Liver (tissue), 9 donors: ENCODE results near the gene GLYAT. TPM values are rescaled to one million over a fixed set of nuclear protein-coding genes. Genes with fewer than 3 reads are reported as not detected.

Experiments
- DNase-seq: peaks from one replicate; pipeline ENCODE4 v3.0.0-alpha.2; 2017; ENCODE audit warnings: low spot score
- H3K27ac ChIP-seq, 2 donors: one replicate each; pipeline ENCODE4 v1.7.0; 2013; ENCODE audit warnings: inconsistent platforms in 2 of 2, low read length in 2 of 2, control low read depth in 1 of 2, low read depth in 1 of 2, mild to moderate bottlenecking in 1 of 2
- H3K27me3 ChIP-seq, 4 donors: one replicate each; pipeline versions ENCODE4 v1.6.1 to v1.7.0; 2013; ENCODE audit warnings: low read length in 3 of 4, inconsistent platforms in 1 of 4, mild to moderate bottlenecking in 1 of 4, moderate library complexity in 1 of 4; ENCODE audit not compliant: control insufficient read depth in 4 of 4, insufficient read depth in 4 of 4
- H3K36me3 ChIP-seq, 4 donors: one replicate each; pipeline versions ENCODE4 v1.6.1 to v1.7.0; 2013; ENCODE audit warnings: low read length in 3 of 4, mild to moderate bottlenecking in 3 of 4, low read depth in 1 of 4, moderate library complexity in 1 of 4; ENCODE audit not compliant: control insufficient read depth in 4 of 4, insufficient read depth in 3 of 4
- H3K4me1 ChIP-seq, 4 donors: one replicate each; pipeline versions ENCODE4 v1.6.1 to v1.7.0; 2013; ENCODE audit warnings: low read length in 3 of 4, mild to moderate bottlenecking in 3 of 4, moderate library complexity in 1 of 4; ENCODE audit not compliant: control insufficient read depth in 4 of 4, insufficient read depth in 4 of 4
- H3K4me3 ChIP-seq, 3 donors: one replicate each; pipeline versions ENCODE4 v1.6.1 to v1.7.0; 2013; ENCODE audit warnings: low read length in 3 of 3, control low read depth in 1 of 3, low read depth in 1 of 3, mild to moderate bottlenecking in 1 of 3
- H3K9ac ChIP-seq, 2 donors: one replicate each; pipeline ENCODE4 v1.7.0; 2013; ENCODE audit warnings: low read length in 2 of 2, mild to moderate bottlenecking in 2 of 2, moderate library complexity in 2 of 2, control low read depth in 1 of 2, low read depth in 1 of 2
- H3K9me3 ChIP-seq, 4 donors: one replicate each; pipeline versions ENCODE4 v1.6.1 to v1.7.0; 2013; ENCODE audit warnings: low read length in 3 of 4; ENCODE audit not compliant: control insufficient read depth in 4 of 4
- FOXA2 ChIP-seq: IDR thresholded peaks from 2 replicates; pipeline ENCODE4 v1.6.1; 2016; ENCODE audit warnings: antibody characterized with exemption
- GABPA ChIP-seq, 2 donors: IDR thresholded peaks in 1 of 2; conservative IDR thresholded peaks in 1 of 2; 2 replicates each; pipeline ENCODE4 v1.6.1; 2016; ENCODE audit warnings: antibody characterized with exemption in 2 of 2, mild to moderate bottlenecking in 1 of 2, moderate library complexity in 1 of 2
- HNF4G ChIP-seq: IDR thresholded peaks from 2 replicates; pipeline ENCODE4 v1.6.1; 2016; ENCODE audit warnings: antibody characterized with exemption
- JUND ChIP-seq, 2 donors: IDR thresholded peaks; 2 replicates each; pipeline ENCODE4 v1.6.1; 2016; ENCODE audit warnings: antibody characterized with exemption in 2 of 2
- NR2F2 ChIP-seq: IDR thresholded peaks from 2 replicates; pipeline ENCODE4 v1.6.1; 2016; ENCODE audit warnings: antibody characterized with exemption
- RAD21 ChIP-seq, 2 donors: IDR thresholded peaks; 2 replicates each; pipeline ENCODE4 v1.6.1; 2016; ENCODE audit warnings: antibody characterized with exemption in 2 of 2, mild to moderate bottlenecking in 2 of 2
- RXRA ChIP-seq, 2 donors: IDR thresholded peaks; 2 replicates each; pipeline ENCODE4 v1.6.1; 2017 to 2018; ENCODE audit warnings: antibody characterized with exemption in 2 of 2, mild to moderate bottlenecking in 1 of 2
- SP1 ChIP-seq: IDR thresholded peaks from 2 replicates; pipeline ENCODE4 v1.6.1; 2018; ENCODE audit warnings: antibody characterized with exemption, mild to moderate bottlenecking
- TAF1 ChIP-seq: conservative IDR thresholded peaks from 2 replicates; pipeline ENCODE4 v1.6.1; 2016; ENCODE audit warnings: antibody characterized with exemption, mild to moderate bottlenecking
- YY1 ChIP-seq: IDR thresholded peaks from 2 replicates; pipeline ENCODE4 v1.6.1; 2016; ENCODE audit warnings: antibody characterized with exemption, mild to moderate bottlenecking
- WGBS: extraction: QIAGEN DNeasy Blood & Tissue Kit; methylation state at CpG from one replicate; pipeline ENCODE4 v1.1.7; 2013; 5-methylcytosine and 5-hydroxymethylcytosine counted together
- polyA plus RNA-seq, 2 donors: library from polyadenylated mRNA; stranded (reverse) in 1 of 2; unstranded in 1 of 2; fragments of 200-250 nt in 1 of 2; fragments of >200 nt in 1 of 2; fragmentation: Nextera tagmentation in 1 of 2; extraction: Ambion mirVana in 1 of 2; gene quantifications; one replicate each; pipeline versions ENCODE4 v1.2.1 to v1.2.3, GENCODE V29; 2013 to 2015
- total RNA-seq, 2 donors: library from RNA; depleted of rRNA; stranded (reverse); fragments of >200 nt; gene quantifications; one replicate each; pipeline ENCODE4 v1.2.3, GENCODE V29; 2014
- TF ChIP-seq, protein P1 (sequence below): IDR thresholded peaks from 2 replicates; pipeline ENCODE4 v1.6.1; 2016; ENCODE audit warnings: antibody characterized with exemption
- TF ChIP-seq, protein P2 (sequence below): IDR thresholded peaks from 2 replicates; pipeline ENCODE4 v1.6.1; 2016; ENCODE audit warnings: antibody characterized with exemption
- TF ChIP-seq, protein P3 (sequence below): IDR thresholded peaks from 2 replicates; pipeline ENCODE4 v1.6.1; 2016; ENCODE audit warnings: antibody characterized with exemption
- TF ChIP-seq, protein P4 (sequence below): IDR thresholded peaks from 2 replicates; pipeline ENCODE4 v1.6.1; 2016; ENCODE audit warnings: antibody characterized with exemption, mild to moderate bottlenecking
- donor health status: healthy.
- donor health status: healthy.
- donor health status: healthy.
- donor health status: healthy.
- donor health status: healthy.

GLYAT gene
- total and polyA plus RNA-seq, 4 donors: 5.6 to 181 (median 110) TPM

DNA sequence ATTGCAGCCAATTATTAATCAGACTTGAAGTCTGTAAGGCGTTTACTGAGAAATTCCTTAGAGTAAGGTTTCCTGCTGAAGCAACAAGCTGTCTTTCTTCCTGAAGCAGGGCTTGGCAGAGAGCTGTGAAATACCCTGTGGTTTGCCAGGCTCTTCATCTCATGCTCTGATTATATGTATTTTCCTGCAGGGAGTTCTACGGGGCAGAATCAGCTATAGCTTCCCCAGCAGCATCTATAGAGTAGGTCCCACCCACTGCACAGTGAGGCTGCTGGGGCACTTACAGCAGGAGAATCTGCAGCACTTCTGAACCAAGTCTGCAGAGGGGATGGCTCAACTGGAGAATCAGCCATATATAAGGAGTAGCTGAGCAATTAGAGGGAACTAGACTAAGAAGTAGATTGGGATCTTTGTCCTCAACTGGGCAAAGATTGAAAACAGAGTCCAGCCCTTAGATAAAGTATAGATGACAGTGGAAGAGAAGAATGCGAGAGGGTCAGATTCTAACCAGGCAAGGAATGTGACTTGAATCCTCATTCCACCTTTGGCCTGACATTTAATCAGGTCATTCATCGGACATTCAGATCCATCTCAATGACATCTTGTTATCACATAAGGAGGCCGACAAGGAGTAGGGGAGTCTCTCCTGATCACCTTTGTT lies 71.7 kb downstream of the GLYAT start (continued):
- TF ChIP-seq, protein P1, sequence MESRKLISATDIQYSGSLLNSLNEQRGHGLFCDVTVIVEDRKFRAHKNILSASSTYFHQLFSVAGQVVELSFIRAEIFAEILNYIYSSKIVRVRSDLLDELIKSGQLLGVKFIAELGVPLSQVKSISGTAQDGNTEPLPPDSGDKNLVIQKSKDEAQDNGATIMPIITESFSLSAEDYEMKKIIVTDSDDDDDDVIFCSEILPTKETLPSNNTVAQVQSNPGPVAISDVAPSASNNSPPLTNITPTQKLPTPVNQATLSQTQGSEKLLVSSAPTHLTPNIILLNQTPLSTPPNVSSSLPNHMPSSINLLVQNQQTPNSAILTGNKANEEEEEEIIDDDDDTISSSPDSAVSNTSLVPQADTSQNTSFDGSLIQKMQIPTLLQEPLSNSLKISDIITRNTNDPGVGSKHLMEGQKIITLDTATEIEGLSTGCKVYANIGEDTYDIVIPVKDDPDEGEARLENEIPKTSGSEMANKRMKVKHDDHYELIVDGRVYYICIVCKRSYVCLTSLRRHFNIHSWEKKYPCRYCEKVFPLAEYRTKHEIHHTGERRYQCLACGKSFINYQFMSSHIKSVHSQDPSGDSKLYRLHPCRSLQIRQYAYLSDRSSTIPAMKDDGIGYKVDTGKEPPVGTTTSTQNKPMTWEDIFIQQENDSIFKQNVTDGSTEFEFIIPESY: no peak

DNA sequence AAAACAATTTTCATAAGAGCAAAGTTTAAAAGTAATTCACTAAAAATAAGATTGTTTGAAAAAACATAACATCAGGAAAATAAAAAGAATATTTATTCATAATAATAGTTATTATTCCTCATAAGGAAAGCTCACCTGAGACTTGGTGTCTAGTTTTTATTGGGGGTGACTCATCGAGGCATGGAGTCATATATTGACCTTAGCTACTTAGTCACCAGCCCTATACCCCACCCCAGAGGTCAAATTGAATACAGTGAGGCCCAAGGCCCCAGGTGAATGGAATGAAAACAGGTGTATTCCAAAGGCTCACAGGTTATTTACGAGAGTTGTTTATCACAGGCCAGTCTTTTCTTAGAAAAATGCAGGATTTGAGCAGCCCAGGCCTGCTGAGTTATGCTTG lies 72.3 kb downstream of the GLYAT start:
- no peak for DNase-seq
- Histone ChIP-seq H3K4me3 (no peak overlapping the region), H3K9me3 (no peaks in the 10 kb centered on the region), H3K27me3 (no peaks in the 10 kb centered on the region), H3K4me1 (peaks cover 0 to 3% (median 2%) of the 10 kb centered on the region in 4 donors), H3K9ac (no peak overlapping the region), H3K36me3 (no peaks in the 10 kb centered on the region), H3K27ac (no peak overlapping the region)
- 77% methylated on average over 2 of the region's 2 CpGs for WGBS
- TF ChIP-seq, protein P1: no peak
- TF ChIP-seq, protein P2, sequence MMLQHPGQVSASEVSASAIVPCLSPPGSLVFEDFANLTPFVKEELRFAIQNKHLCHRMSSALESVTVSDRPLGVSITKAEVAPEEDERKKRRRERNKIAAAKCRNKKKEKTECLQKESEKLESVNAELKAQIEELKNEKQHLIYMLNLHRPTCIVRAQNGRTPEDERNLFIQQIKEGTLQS: no peak
- no peak for TF ChIP-seq FOXA2
- TF ChIP-seq, protein P3, sequence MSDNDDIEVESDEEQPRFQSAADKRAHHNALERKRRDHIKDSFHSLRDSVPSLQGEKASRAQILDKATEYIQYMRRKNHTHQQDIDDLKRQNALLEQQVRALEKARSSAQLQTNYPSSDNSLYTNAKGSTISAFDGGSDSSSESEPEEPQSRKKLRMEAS: no peak
- TF ChIP-seq RAD21 (IDR thresholded peaks at IDR 0.05): no peak
- no peak for TF ChIP-seq HNF4G
- TF ChIP-seq RXRA (IDR thresholded peaks at IDR 0.05): no peak
- no peak for TF ChIP-seq YY1
- TF ChIP-seq SP1: no peak
- TF ChIP-seq, protein P4, sequence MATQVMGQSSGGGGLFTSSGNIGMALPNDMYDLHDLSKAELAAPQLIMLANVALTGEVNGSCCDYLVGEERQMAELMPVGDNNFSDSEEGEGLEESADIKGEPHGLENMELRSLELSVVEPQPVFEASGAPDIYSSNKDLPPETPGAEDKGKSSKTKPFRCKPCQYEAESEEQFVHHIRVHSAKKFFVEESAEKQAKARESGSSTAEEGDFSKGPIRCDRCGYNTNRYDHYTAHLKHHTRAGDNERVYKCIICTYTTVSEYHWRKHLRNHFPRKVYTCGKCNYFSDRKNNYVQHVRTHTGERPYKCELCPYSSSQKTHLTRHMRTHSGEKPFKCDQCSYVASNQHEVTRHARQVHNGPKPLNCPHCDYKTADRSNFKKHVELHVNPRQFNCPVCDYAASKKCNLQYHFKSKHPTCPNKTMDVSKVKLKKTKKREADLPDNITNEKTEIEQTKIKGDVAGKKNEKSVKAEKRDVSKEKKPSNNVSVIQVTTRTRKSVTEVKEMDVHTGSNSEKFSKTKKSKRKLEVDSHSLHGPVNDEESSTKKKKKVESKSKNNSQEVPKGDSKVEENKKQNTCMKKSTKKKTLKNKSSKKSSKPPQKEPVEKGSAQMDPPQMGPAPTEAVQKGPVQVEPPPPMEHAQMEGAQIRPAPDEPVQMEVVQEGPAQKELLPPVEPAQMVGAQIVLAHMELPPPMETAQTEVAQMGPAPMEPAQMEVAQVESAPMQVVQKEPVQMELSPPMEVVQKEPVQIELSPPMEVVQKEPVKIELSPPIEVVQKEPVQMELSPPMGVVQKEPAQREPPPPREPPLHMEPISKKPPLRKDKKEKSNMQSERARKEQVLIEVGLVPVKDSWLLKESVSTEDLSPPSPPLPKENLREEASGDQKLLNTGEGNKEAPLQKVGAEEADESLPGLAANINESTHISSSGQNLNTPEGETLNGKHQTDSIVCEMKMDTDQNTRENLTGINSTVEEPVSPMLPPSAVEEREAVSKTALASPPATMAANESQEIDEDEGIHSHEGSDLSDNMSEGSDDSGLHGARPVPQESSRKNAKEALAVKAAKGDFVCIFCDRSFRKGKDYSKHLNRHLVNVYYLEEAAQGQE: no peak
- TF ChIP-seq JUND (IDR thresholded peaks at IDR 0.05): no peak
- no peak for TF ChIP-seq TAF1
- no peak for TF ChIP-seq NR2F2
- no peak for TF ChIP-seq GABPA (IDR thresholded peaks at IDR 0.05 in 1 of 2, conservative IDR thresholded peaks at IDR 0.05 in 1 of 2)

Other genes with a start within 250 kb of the GLYAT start
- not detected for gene OR5B21, start 223.8 kb downstream of the GLYAT start, total RNA-seq
- gene OR5B21, start 223.8 kb downstream of the GLYAT start, polyA plus RNA-seq: not detected
- gene LPXN, start 156.1 kb downstream of the GLYAT start, total RNA-seq: 1 to 10 TPM; 4.7 to 6.2 TPM
- 1 to 10 TPM; 3.7 to 4.7 TPM for gene LPXN, start 156.1 kb downstream of the GLYAT start, polyA plus RNA-seq
- 10 to 100 TPM; 25.5 to 27.8 TPM for gene ZFP91, start 152.9 kb downstream of the GLYAT start, total RNA-seq
- 10 to 100 TPM in 1 of 2 donors, 1 to 10 TPM in 1; 8.9 to 14.4 TPM for gene ZFP91, start 152.9 kb downstream of the GLYAT start, polyA plus RNA-seq
- gene CNTF, start 109.3 kb downstream of the GLYAT start, total RNA-seq: 1 to 10 TPM; 1.1 to 3.8 TPM
- gene CNTF, start 109.3 kb downstream of the GLYAT start, polyA plus RNA-seq: under 1 TPM; 0.18 to 0.25 TPM
- gene GLYATL2, start 112.8 kb upstream of the GLYAT start, total RNA-seq: not detected
- not detected for gene GLYATL2, start 112.8 kb upstream of the GLYAT start, polyA plus RNA-seq
- 100 to 1,000 TPM in 1 of 2 donors, 10 to 100 TPM in 1; 64.9 to 622 TPM for gene GLYATL1, start 207.5 kb upstream of the GLYAT start, total RNA-seq
- gene GLYATL1, start 207.5 kb upstream of the GLYAT start, polyA plus RNA-seq: 100 to 1,000 TPM; 246 to 248 TPM